ENCODE data around the gene SLC48A1. TPM values are rescaled to one million over a fixed set of nuclear protein-coding genes. Genes with fewer than 3 reads are reported as not detected.
A peak's percentile ranks its signal among the peaks of the same experiment; 100 is the strongest.

Gene SLC48A1
- total RNA-seq, 2 experiments from 2014 or later, result 7.0 to 8.1 TPM

- DNase-seq, result no peak
- Mint-ChIP-seq H3K27me3 (ENCODE audit: low read depth) (no peaks in the 10 kb centered on the region), H3K4me1 (ENCODE audit: low read depth) (peaks cover 4% of the 10 kb centered on the region), H3K4me3 (no peak overlapping the region), H3K9me3 (ENCODE audit: insufficient read depth) (no peaks in the 10 kb centered on the region), H3K27ac (peak overlapping the region; percentile 55), H3K36me3 (ENCODE audit: low read depth) (peaks cover 75% of the 10 kb centered on the region)
- ChIA-PET CTCF (interaction anchor here (0.7 to 4.8 kb wide), 6 partner anchors 9 to 51 kb away, joined by 3 to 18 read pairs (median 5); no protein-coding TSS in a partner anchor), POLR2A (interaction anchor here (1.4 kb wide), 1 partner anchor 21 kb away, joined by 4 read pairs; no protein-coding TSS in a partner anchor)
- no peak for ATAC-seq
These were observed 13.7 kb downstream of the SLC48A1 start for GRCh38 chr12:47786662-47787280.

DNA sequence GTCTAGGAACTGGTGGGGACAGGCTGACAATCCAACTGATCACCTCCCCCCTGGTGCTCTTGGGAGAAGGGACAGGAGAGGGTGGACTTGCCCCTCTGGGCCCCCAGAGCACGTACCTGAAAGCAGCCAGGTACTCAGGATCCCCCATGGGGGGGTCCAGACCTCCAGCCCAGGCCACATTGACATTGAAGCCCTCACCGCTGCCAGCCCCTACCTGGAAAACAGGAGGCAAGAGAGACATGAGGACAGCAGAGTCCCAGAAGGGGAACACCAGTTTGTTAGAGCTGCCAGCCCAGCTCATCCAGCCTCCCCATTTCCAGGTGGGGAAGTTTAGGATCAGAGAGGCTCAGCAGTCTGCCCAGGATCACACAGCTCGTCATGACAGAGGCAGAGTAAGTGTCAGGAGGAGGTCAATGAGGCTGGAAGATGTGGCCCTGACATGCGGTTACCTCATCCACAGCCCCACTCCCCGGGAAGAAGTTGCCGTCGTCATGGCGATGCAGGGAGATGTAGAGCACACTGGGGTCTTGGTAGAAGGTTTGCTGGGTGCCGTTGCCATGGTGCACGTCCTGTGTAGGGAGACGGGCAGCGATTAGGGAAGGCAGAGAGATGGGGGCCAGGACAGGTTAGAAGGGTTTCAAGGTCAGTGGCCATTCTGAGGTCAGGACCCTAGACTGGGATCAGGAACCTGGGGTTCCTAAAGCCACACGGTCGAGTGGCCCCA is 14.7 kb downstream of the SLC48A1 start:
- no peaks in the 10 kb centered on the region for H3K9me3 Mint-ChIP-seq (ENCODE audit: insufficient read depth)
- DNase-seq (no peak), ATAC-seq (no peak)
- H3K4me3 Mint-ChIP-seq, result no peak overlapping the region
- H3K27ac Mint-ChIP-seq, result peak overlapping the region; percentile 55
- H3K36me3 Mint-ChIP-seq (ENCODE audit: low read depth), result peaks cover 80% of the 10 kb centered on the region
- POLR2A ChIA-PET, result interaction anchor here (0.8 to 1.4 kb wide), 3 partner anchors 14 to 29 kb away, joined by 4 read pairs; no protein-coding TSS in a partner anchor
- peaks cover under 1% of the 10 kb centered on the region for H3K4me1 Mint-ChIP-seq (ENCODE audit: low read depth)
- CTCF ChIA-PET, result interaction anchor here (0.8 to 4.8 kb wide), 6 partner anchors 10 to 50 kb away, joined by 5 to 18 read pairs (median 6); no protein-coding TSS in a partner anchor
- H3K27me3 Mint-ChIP-seq (ENCODE audit: low read depth), result no peaks in the 10 kb centered on the region

DNA sequence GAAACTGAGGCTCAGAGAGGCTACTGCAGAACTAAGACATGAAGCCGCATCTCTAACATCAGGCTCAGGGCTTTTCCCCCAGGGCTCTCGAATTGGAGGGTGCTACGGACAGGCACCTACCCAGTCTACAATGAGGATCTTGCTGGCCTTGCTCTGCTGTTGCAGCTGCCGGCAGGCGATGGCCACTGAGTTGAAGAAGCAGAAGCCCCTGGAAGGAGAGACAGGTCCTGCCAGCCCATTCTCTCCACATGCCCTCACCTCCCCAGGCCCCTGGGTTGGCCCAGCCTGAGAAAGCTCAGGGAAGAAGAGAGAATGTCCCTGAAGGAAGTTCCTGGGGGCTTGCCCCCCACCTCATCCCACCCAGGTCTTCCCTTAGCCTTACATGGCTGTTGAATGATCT is 16.1 kb downstream of the SLC48A1 start:
- H3K27ac Mint-ChIP-seq, result no peak overlapping the region
- no peak for ATAC-seq
- H3K27me3 Mint-ChIP-seq (ENCODE audit: low read depth), result no peaks in the 10 kb centered on the region
- no peak overlapping the region for H3K4me3 Mint-ChIP-seq
- H3K9me3 Mint-ChIP-seq (ENCODE audit: insufficient read depth), result no peaks in the 10 kb centered on the region
- peaks cover 84% of the 10 kb centered on the region for H3K36me3 Mint-ChIP-seq (ENCODE audit: low read depth)
- no peaks in the 10 kb centered on the region for H3K4me1 Mint-ChIP-seq (ENCODE audit: low read depth)
- ChIA-PET CTCF (interaction anchor here (1.0 to 4.8 kb wide), 6 partner anchors 11 to 51 kb away, joined by 3 to 18 read pairs (median 6); no protein-coding TSS in a partner anchor), POLR2A (interaction anchor here (1.4 kb wide), 1 partner anchor 13 kb away, joined by 4 read pairs; no protein-coding TSS in a partner anchor)
- DNase-seq, result no peak

DNA sequence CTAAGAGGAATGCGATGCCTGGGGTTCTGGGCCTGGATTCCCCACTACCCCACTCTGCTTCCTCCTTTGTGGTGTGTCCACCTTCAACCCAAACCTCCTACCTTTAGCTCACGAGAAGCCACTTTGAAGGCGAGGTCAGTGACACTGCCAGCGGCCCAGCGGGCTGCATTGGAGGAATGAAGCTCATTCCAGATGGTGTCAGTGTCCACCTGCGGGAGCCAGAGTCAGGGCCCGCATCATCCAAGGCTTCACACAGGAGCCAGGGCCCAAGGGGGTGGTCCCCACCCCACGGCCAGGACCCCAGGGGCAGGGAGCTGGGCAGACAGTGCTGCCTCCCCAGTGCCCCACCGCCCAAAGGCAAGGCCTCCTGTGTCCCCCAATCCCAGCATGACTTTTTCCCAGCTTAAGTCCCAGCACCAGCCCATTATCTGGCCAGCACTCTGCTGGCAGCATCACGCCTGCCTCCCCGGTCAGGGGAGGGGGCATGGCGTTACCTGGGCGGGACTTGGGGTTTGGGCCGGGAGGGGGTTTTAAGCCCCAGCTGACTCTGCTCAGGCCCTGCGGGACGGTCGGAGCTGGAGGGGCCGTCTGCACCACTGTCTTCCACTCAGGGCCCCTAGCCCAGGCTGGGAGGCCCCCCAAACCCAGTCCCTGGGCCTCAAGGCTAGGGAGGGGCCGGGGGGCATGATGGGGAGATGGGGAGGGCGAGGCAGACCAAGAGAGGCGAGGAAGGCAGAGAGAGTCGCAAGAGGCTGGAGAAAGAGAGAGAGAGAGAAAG is 16.9 kb downstream of the SLC48A1 start:
- Mint-ChIP-seq H3K9me3 (ENCODE audit: insufficient read depth) (no peaks in the 10 kb centered on the region), H3K36me3 (ENCODE audit: low read depth) (peaks cover 81% of the 10 kb centered on the region), H3K4me3 (no peak overlapping the region), H3K27me3 (ENCODE audit: low read depth) (no peaks in the 10 kb centered on the region), H3K27ac (no peak overlapping the region), H3K4me1 (ENCODE audit: low read depth) (no peaks in the 10 kb centered on the region)
- CTCF ChIA-PET, result interaction anchor here (0.7 to 4.8 kb wide), 9 partner anchors 9 to 50 kb away, joined by 3 to 18 read pairs (median 6); no protein-coding TSS in a partner anchor
- ATAC-seq (no peak), DNase-seq (no peak)
- POLR2A ChIA-PET, result interaction anchor here (0.9 kb wide), 1 partner anchor 53 kb away, joined by 3 read pairs; no protein-coding TSS in a partner anchor

GRCh38 chr12:47790676-47791350 is 17.8 kb downstream of the SLC48A1 start:
- ChIA-PET CTCF (interaction anchor here (0.6 to 4.8 kb wide), 7 partner anchors 11 to 76 kb away, joined by 3 to 18 read pairs (median 5); no protein-coding TSS in a partner anchor), POLR2A (interaction anchor here (1.0 kb wide), 1 partner anchor 9 kb away, joined by 3 read pairs; no protein-coding TSS in a partner anchor)
- Mint-ChIP-seq H3K27ac (peak overlapping the region; percentile 43), H3K27me3 (ENCODE audit: low read depth) (no peaks in the 10 kb centered on the region), H3K9me3 (ENCODE audit: insufficient read depth) (no peaks in the 10 kb centered on the region), H3K4me1 (ENCODE audit: low read depth) (no peaks in the 10 kb centered on the region), H3K36me3 (ENCODE audit: low read depth) (peaks cover 76% of the 10 kb centered on the region), H3K4me3 (no peak overlapping the region)
- ATAC-seq (no peak), DNase-seq (no peak)

- ChIA-PET CTCF (interaction anchor here (1.3 to 4.8 kb wide), 5 partner anchors 11 to 76 kb away, joined by 3 to 18 read pairs (median 6); no protein-coding TSS in a partner anchor), POLR2A (interaction anchor here (1.0 kb wide), 1 partner anchor 10 kb away, joined by 3 read pairs; no protein-coding TSS in a partner anchor)
- no peaks in the 10 kb centered on the region for H3K27me3 Mint-ChIP-seq (ENCODE audit: low read depth)
- DNase-seq (no peak), ATAC-seq (no peak)
- H3K27ac Mint-ChIP-seq, result no peak overlapping the region
- H3K9me3 Mint-ChIP-seq (ENCODE audit: insufficient read depth), result no peaks in the 10 kb centered on the region
- H3K4me1 Mint-ChIP-seq (ENCODE audit: low read depth), result no peaks in the 10 kb centered on the region
- peaks cover 73% of the 10 kb centered on the region for H3K36me3 Mint-ChIP-seq (ENCODE audit: low read depth)
- no peak overlapping the region for H3K4me3 Mint-ChIP-seq
These were observed 18.3 kb downstream of the SLC48A1 start for GRCh38 chr12:47791351-47791746.

- Mint-ChIP-seq H3K4me1 (ENCODE audit: low read depth) (no peaks in the 10 kb centered on the region), H3K36me3 (ENCODE audit: low read depth) (peaks cover 68% of the 10 kb centered on the region), H3K27ac (no peak overlapping the region), H3K4me3 (no peak overlapping the region), H3K9me3 (ENCODE audit: insufficient read depth) (no peaks in the 10 kb centered on the region), H3K27me3 (ENCODE audit: low read depth) (no peaks in the 10 kb centered on the region)
- ATAC-seq (no peak), DNase-seq (no peak)
- ChIA-PET POLR2A (no interaction called here), CTCF (interaction anchor here (1.3 to 2.0 kb wide), 6 partner anchors 10 to 77 kb away, joined by 3 to 9 read pairs (median 6); no protein-coding TSS in a partner anchor)
These were observed 18.8 kb downstream of the SLC48A1 start for GRCh38 chr12:47791874-47792273.

DNA sequence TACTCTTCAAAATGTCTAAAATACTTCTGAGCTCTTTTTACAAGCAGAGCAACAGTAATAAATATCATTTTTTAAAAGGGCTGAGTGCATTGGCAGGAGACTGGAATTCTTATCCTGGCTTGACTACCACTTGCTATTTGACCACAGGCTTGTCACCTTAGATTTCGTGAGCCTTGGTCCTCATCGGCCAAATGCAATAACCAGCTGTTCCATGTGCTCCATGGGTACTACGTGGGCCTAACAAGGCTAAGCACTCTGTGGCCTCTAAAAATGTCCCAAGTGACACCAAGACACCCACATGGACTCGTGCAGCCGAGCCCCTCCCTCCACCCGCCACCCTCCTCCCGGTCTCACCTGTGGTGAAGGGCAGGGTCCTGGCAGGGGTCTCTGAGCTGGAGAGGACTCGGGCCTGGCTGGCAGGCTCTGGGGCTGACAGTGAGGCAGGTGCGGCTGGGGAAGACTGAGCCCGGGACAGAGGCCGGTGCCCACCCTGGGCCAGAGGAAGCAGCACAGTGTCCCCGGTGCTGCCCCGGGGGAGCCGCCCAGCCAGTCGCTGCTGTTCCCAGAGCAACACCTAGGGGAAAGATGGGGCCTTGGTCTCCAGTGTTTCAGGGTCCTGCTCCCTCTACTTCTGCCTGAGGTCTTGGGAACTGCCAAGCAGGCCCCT is 20.1 kb downstream of the SLC48A1 start:
- H3K27me3 Mint-ChIP-seq (ENCODE audit: low read depth), result no peaks in the 10 kb centered on the region
- H3K9me3 Mint-ChIP-seq (ENCODE audit: insufficient read depth), result no peaks in the 10 kb centered on the region
- no peak overlapping the region for H3K27ac Mint-ChIP-seq
- no peak for DNase-seq
- ATAC-seq, result no peak
- ChIA-PET CTCF (interaction anchor here (0.6 to 1.6 kb wide), 5 partner anchors 9 to 366 kb away, joined by 3 to 9 read pairs (median 3); partner anchors contain the start of gene TMEM106C), POLR2A (no interaction called here)
- H3K4me3 Mint-ChIP-seq, result no peak overlapping the region
- H3K36me3 Mint-ChIP-seq (ENCODE audit: low read depth), result peaks cover 63% of the 10 kb centered on the region
- peaks cover 9% of the 10 kb centered on the region for H3K4me1 Mint-ChIP-seq (ENCODE audit: low read depth)

DNA sequence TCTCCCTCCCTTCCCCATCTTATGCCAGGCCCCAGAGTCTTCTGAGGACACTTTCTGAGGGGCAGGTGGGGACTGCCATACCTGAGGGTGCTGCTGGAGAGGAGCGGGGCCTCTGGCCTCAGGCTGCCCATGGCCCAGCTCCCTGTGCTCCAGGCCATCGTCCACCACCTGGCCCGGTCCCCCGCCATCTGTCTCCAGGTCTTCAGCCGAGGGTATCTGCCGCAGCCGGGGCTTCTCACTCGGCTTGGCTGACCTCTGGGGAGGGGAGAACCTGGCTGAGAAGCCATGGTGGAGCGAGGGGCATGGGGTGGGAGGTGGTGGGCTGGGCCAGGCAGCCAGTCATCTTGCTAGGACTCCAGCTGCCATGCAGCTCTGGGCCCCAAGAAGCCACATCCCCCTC is 21.6 kb downstream of the SLC48A1 start:
- Mint-ChIP-seq H3K27me3 (ENCODE audit: low read depth) (no peaks in the 10 kb centered on the region), H3K4me1 (ENCODE audit: low read depth) (peaks cover 21% of the 10 kb centered on the region), H3K4me3 (no peak overlapping the region), H3K36me3 (ENCODE audit: low read depth) (peaks cover 58% of the 10 kb centered on the region), H3K27ac (peak overlapping the region; percentile 30), H3K9me3 (ENCODE audit: insufficient read depth) (no peaks in the 10 kb centered on the region)
- DNase-seq (no peak), ATAC-seq (no peak)
- ChIA-PET CTCF (interaction anchor here (1.2 to 1.3 kb wide), 2 partner anchors 13 to 44 kb away, joined by 3 to 5 read pairs; no protein-coding TSS in a partner anchor), POLR2A (no interaction called here)

DNA sequence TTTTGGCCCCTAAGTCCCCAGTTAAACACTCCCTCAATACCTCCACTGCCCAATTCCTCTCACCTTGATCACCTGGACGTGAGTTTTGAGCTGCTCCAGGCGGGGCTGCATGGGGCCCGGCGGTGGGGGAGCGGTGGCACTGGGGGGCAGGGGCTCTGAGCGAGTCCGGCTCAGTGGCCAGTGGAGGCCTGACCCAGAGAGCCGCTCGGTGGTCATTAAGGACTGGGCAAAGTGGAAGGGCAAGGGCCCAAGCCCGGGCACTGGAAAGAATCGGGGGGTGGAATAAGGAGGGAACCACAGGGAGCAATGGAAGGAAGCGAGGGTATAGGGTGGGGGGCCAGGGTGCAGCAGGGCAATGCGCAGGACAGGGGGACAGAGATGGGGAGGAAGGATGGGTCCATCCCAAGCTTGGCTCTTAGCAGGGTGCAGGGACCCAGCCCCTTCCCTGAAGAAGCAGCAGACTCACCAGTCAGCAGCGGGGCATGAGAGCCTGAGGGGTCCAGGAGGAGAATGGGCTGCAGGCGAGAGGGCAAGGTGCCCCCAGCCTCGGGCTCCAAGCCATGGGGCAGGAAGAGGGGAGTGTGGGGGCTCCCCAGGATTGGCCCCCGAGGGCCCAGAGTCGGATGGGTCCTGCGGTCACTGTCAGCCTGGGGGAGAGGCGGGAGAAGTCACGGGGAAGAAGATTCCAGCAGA is 22.2 kb downstream of the SLC48A1 start:
- Mint-ChIP-seq H3K27ac (no peak overlapping the region), H3K4me1 (ENCODE audit: low read depth) (peaks cover 25% of the 10 kb centered on the region), H3K9me3 (ENCODE audit: insufficient read depth) (no peaks in the 10 kb centered on the region), H3K27me3 (ENCODE audit: low read depth) (no peaks in the 10 kb centered on the region), H3K36me3 (ENCODE audit: low read depth) (peaks cover 59% of the 10 kb centered on the region), H3K4me3 (no peak overlapping the region)
- ATAC-seq (no peak), DNase-seq (no peak)
- CTCF ChIA-PET, result interaction anchor here (1.2 to 1.3 kb wide), 2 partner anchors 12 to 43 kb away, joined by 3 to 5 read pairs; no protein-coding TSS in a partner anchor
- POLR2A ChIA-PET, result interaction anchor here (0.6 kb wide), 1 partner anchor 978 kb away, joined by 9 read pairs; no protein-coding TSS in a partner anchor
